ENCODE results near the gene COL5A1. TPM values are rescaled to one million over a fixed set of nuclear protein-coding genes. Genes with fewer than 3 reads are reported as not detected.
"Not testable (repeated sequence)": the region's sequence is repeated elsewhere in the genome, so short reads cannot be mapped to it uniquely, and the experiment has no call there.

Gene COL5A1
- total RNA-seq, 4 donors from 2014 or later, result 1.6 to 2.8 (median 2.3) TPM

DNA sequence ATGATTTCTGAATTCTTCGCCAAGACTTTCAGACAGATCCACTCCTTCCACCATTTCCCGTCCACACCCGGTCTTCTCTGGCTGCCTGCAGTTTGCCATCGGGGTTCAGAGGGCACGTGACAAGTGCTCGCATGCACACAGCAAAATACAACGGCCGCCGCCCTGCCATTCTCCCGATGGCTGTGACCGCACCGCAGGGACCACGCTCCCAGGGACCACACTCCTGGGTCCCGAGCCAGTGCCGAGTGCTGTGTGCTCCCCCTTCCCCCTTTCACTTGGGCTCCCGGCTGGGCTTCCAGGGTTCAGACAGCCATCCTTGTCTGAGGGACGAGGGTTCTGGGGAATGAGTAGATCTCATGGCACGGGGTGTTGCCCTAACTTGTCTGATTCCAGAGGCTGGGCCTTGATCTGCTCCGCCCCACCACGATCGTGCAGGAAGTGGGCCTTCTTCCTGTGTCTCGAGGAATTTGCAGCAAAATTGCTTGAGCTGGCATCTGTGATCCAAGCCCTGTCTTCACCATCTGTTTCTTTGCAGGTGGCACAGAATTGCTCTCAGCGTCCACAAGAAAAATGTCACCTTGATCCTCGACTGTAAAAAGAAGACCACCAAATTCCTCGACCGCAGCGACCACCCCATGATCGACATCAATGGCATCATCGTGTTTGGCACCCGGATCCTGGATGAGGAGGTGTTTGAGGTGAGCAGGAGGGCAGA is 59.2 kb downstream of the COL5A1 start:
- no peaks in the 10 kb centered on the region for H3K4me1 ChIP-seq
- no peak for DNase-seq
- peaks cover 0 to 2% (median 0%) of the 10 kb centered on the region in 3 donors for H3K27me3 ChIP-seq
- no peak overlapping the region for H3K4me3 ChIP-seq
- no peaks in the 10 kb centered on the region for H3K9me3 ChIP-seq
- H3K27ac ChIP-seq, result no peak overlapping the region
- TF ChIP-seq, protein P1, sequence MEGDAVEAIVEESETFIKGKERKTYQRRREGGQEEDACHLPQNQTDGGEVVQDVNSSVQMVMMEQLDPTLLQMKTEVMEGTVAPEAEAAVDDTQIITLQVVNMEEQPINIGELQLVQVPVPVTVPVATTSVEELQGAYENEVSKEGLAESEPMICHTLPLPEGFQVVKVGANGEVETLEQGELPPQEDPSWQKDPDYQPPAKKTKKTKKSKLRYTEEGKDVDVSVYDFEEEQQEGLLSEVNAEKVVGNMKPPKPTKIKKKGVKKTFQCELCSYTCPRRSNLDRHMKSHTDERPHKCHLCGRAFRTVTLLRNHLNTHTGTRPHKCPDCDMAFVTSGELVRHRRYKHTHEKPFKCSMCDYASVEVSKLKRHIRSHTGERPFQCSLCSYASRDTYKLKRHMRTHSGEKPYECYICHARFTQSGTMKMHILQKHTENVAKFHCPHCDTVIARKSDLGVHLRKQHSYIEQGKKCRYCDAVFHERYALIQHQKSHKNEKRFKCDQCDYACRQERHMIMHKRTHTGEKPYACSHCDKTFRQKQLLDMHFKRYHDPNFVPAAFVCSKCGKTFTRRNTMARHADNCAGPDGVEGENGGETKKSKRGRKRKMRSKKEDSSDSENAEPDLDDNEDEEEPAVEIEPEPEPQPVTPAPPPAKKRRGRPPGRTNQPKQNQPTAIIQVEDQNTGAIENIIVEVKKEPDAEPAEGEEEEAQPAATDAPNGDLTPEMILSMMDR (IDR thresholded peaks at IDR 0.05 in 4 of 5, conservative IDR thresholded peaks at IDR 0.05 in 1 of 5), result no peak
- no peak for TF ChIP-seq POLR2A (IDR thresholded peaks at IDR 0.05)
- intact Hi-C loops (cut with DNase I; ENCODE audit: low total_unique reads), result no loop called here
- in situ Hi-C loops (cut with MboI; ENCODE audit: low sequenced_read_pairs in 4 of 4), result loop anchor here in 1 of 4 donors (5.0 kb wide), 1 partner anchor 37 kb away; no protein-coding TSS in a partner anchor
- no peak for ATAC-seq
- H3K36me3 ChIP-seq, result no peaks in the 10 kb centered on the region

DNA sequence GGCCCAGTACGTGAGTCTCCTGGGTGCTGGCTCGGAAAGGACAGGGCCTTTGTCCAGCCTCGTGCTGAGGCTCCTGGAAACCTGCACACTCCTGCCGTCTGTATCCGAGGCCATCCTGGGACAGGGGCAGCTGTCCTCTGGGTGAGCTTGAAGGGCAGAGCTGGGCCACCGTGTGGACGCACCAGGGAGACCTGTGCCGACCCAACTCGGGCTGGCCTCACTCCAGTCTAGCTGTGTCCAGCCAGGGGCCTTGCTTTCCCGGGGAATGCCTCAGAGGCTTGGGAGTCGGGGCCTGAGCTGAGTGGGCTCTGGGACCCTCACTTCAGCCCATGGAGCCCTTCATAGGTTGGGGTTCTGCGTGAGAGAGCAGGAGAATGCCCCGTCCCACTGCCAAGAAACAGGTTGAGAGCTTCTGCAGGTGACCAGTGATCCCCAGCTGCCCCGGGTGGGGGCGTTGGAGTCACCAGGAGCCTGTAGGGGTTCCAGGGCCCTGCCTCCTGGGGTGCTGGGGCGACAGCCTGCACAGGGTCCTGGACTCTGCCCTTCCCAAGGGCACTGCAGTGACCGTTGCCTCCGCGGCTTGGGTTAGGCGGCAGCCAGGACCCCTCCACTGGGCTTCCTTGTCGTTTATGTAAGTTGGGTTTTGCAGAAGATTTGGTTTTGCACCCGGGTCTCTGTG is 60.1 kb downstream of the COL5A1 start:
- Histone ChIP-seq H3K36me3 (no peaks in the 10 kb centered on the region), H3K27ac (no peak overlapping the region), H3K4me1 (peaks cover 0 to 3% of the 10 kb centered on the region in 2 donors), H3K9me3 (no peaks in the 10 kb centered on the region), H3K4me3 (no peak overlapping the region), H3K27me3 (peaks cover 0 to 9% (median 0%) of the 10 kb centered on the region in 3 donors)
- no peak for TF ChIP-seq POLR2A (IDR thresholded peaks at IDR 0.05)
- TF ChIP-seq, protein P1 (IDR thresholded peaks at IDR 0.05 in 4 of 5, conservative IDR thresholded peaks at IDR 0.05 in 1 of 5), result no peak
- ATAC-seq (no peak), DNase-seq (no peak)
- in situ Hi-C loops (cut with MboI; ENCODE audit: low sequenced_read_pairs in 4 of 4) (loop anchor here in 1 of 4 donors (5.0 kb wide), 1 partner anchor 36 kb away; no protein-coding TSS in a partner anchor), intact Hi-C loops (cut with DNase I; ENCODE audit: low total_unique reads) (no loop called here)

DNA sequence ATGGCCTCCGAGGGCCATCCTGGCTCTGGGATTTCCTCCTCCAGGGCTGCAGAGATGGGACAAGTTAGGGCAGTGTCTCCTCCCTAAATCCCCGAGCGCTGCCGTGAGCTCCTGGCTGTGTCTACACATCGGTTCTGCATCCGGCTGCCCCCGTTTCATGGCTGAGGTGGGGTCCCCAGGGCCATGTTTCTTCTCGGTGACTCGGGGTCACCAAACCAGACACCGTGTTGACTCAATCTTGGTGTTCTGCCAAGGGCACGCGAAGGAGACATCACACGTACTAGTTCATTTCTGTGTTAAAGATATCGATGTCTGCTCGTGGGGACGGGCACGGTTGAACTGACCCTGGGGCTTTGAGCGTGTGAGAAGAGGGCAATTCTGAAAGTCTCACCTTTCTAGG is 60.7 kb downstream of the COL5A1 start:
- in situ Hi-C loops (cut with MboI; ENCODE audit: low sequenced_read_pairs in 4 of 4) (loop anchor here in 1 of 4 donors (5.0 kb wide), 1 partner anchor 35 kb away; no protein-coding TSS in a partner anchor), intact Hi-C loops (cut with DNase I; ENCODE audit: low total_unique reads) (no loop called here)
- DNase-seq (no peak), ATAC-seq (no peak)
- Histone ChIP-seq H3K27me3 (peaks cover 0 to 14% (median 0%) of the 10 kb centered on the region in 3 donors), H3K4me3 (no peak overlapping the region), H3K27ac (no peak overlapping the region), H3K4me1 (peaks cover 0 to 5% of the 10 kb centered on the region in 2 donors), H3K9me3 (no peaks in the 10 kb centered on the region), H3K36me3 (no peaks in the 10 kb centered on the region)
- TF ChIP-seq POLR2A (IDR thresholded peaks at IDR 0.05), result no peak
- TF ChIP-seq, protein P1 (IDR thresholded peaks at IDR 0.05 in 4 of 5, conservative IDR thresholded peaks at IDR 0.05 in 1 of 5), result no peak

DNA sequence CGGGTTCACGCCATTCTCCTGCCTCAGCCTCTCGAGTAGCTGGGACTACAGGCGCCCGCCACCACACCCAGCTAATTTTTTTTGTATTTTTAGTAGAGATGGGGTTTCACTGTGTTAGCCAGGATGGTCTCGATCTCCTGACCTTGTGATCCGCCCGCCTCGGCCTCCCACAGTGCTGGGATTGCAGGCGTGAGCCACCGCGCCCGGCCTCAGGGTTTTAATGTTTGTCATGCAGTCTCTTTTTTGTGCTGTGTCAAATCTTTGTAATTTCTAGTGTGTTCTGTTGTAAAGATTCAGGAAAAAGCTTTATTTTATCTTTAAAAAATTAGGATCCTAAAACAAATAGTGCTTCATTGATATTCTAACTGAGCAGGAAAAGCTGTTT is 62.1 kb downstream of the COL5A1 start:
- H3K36me3 ChIP-seq, result not testable (repeated sequence)

DNA sequence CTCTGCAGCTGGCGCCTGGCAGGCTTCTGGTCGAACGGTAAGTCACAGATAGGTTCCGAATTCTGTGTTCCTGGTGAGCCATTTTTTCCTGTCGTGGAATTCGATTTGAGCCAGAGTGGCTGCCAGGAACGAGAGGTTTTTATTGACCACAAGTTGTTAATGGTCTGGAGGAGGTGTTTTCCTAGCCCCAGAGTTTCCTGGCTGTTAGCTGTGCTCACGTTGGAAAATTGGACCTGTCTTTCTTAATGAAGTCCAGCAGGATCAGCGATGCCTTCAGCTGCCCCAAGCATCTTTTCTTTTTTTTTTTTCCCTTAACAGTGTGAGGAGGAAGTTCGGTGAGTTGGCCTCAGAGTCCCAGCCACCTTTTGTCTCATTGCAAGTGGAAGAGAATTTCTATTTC is 62.9 kb downstream of the COL5A1 start:
- Histone ChIP-seq H3K4me1 (peaks cover 0 to 19% of the 10 kb centered on the region in 2 donors), H3K27ac (no peak overlapping the region), H3K9me3 (no peaks in the 10 kb centered on the region), H3K36me3 (no peaks in the 10 kb centered on the region), H3K4me3 (no peak overlapping the region), H3K27me3 (peaks cover 0 to 19% (median 2%) of the 10 kb centered on the region in 3 donors)
- intact Hi-C loops (cut with DNase I; ENCODE audit: low total_unique reads) (no loop called here), in situ Hi-C loops (cut with MboI; ENCODE audit: low sequenced_read_pairs in 4 of 4) (loop anchor here in 1 of 4 donors (5.0 kb wide), 1 partner anchor 33 kb away; no protein-coding TSS in a partner anchor)
- no peak for DNase-seq
- TF ChIP-seq, protein P1 (IDR thresholded peaks at IDR 0.05 in 4 of 5, conservative IDR thresholded peaks at IDR 0.05 in 1 of 5), result no peak
- no peak for TF ChIP-seq POLR2A (IDR thresholded peaks at IDR 0.05)
- no peak for ATAC-seq

More for the DNA sequence above, 62.1 kb downstream of the COL5A1 start:
- H3K9me3 ChIP-seq; H3K27ac ChIP-seq; ATAC-seq; intact Hi-C loops (cut with DNase I; ENCODE audit: low total_unique reads); DNase-seq; H3K4me3 ChIP-seq: not testable (repeated sequence)
- H3K27me3 ChIP-seq, result peaks cover 0 to 19% (median 1%) of the 10 kb centered on the region in 3 donors
- peaks cover 0 to 15% of the 10 kb centered on the region in 2 donors for H3K4me1 ChIP-seq
- in situ Hi-C loops (cut with MboI; ENCODE audit: low sequenced_read_pairs in 4 of 4), result loop anchor here in 1 of 4 donors (5.0 kb wide), 1 partner anchor 34 kb away; no protein-coding TSS in a partner anchor
